Trophoblast cell (in vitro differentiated cells and primary cell): ENCODE results near the gene RASAL2.
"Not testable (repeated sequence)": the region's sequence is repeated elsewhere in the genome, so short reads cannot be mapped to it uniquely, and the experiment has no call there.

Experiments used
- DNase-seq, 2 donors: peaks; one replicate each; pipeline ENCODE4 v3.0.0-alpha.2; 2016
- H2AFZ ChIP-seq: 2 replicates; pipeline ENCODE4 v1.6.1; 2013; ENCODE audit warnings: low read length, moderate library complexity, mild to moderate bottlenecking; ENCODE audit not compliant: insufficient read depth, poor library complexity
- H2AK5ac ChIP-seq: 2 replicates; pipeline ENCODE4 v1.6.1; 2013; ENCODE audit warnings: mild to moderate bottlenecking, low read length
- H2BK120ac ChIP-seq: 2 replicates; pipeline ENCODE4 v1.6.1; 2013; ENCODE audit warnings: low read length, mild to moderate bottlenecking, moderate library complexity; ENCODE audit not compliant: insufficient read depth, poor library complexity
- H2BK12ac ChIP-seq: 2 replicates; pipeline ENCODE4 v1.6.1; 2013; ENCODE audit warnings: mild to moderate bottlenecking, low read length, moderate library complexity
- H2BK5ac ChIP-seq: 2 replicates; pipeline ENCODE4 v1.6.1; 2013; ENCODE audit warnings: low read length, low read depth, moderate library complexity, mild to moderate bottlenecking; ENCODE audit not compliant: poor library complexity
- H3K14ac ChIP-seq: 2 replicates; pipeline ENCODE4 v1.6.1; 2013; ENCODE audit warnings: mild to moderate bottlenecking, low read length
- H3K18ac ChIP-seq: 2 replicates; pipeline ENCODE4 v1.6.1; 2013; ENCODE audit warnings: mild to moderate bottlenecking, low read length
- H3K23ac ChIP-seq: 2 replicates; pipeline ENCODE4 v1.6.1; 2013; ENCODE audit warnings: low read length
- H3K27ac ChIP-seq: 2 replicates; pipeline ENCODE4 v1.5.1; 2013; ENCODE audit warnings: low read depth, mild to moderate bottlenecking, inconsistent platforms, low read length, moderate library complexity
- H3K27me3 ChIP-seq: 2 replicates; pipeline ENCODE4 v1.6.1; 2013; ENCODE audit warnings: inconsistent platforms, mild to moderate bottlenecking, low read length, moderate library complexity; ENCODE audit not compliant: insufficient read depth
- H3K36me3 ChIP-seq, 2 experiments: 1 replicate in 1 of 2; 2 replicates in 1 of 2; pipeline ENCODE4 v1.6.1; 2013; ENCODE audit warnings: low read length in 2 of 2, mild to moderate bottlenecking in 2 of 2, moderate library complexity in 1 of 2; ENCODE audit not compliant: insufficient read depth in 2 of 2, control insufficient read depth in 1 of 2
- H3K4ac ChIP-seq: 2 replicates; pipeline ENCODE4 v1.6.1; 2013; ENCODE audit warnings: low read depth, mild to moderate bottlenecking, low read length, moderate library complexity
- H3K4me1 ChIP-seq, 2 experiments: 1 replicate in 1 of 2; 2 replicates in 1 of 2; pipeline ENCODE4 v1.6.1; 2013; ENCODE audit warnings: low read length in 2 of 2, mild to moderate bottlenecking in 2 of 2, moderate library complexity in 1 of 2; ENCODE audit not compliant: insufficient read depth in 2 of 2, control insufficient read depth in 1 of 2
- H3K4me2 ChIP-seq: 2 replicates; pipeline ENCODE4 v1.6.1; 2013; ENCODE audit warnings: inconsistent platforms, mild to moderate bottlenecking, low read length, moderate library complexity
- H3K4me3 ChIP-seq: 2 replicates; pipeline ENCODE4 v1.5.1; 2013; ENCODE audit warnings: mild to moderate bottlenecking, low read depth, low read length, inconsistent platforms
- H3K79me1 ChIP-seq: one replicate; pipeline ENCODE4 v1.6.1; 2013; ENCODE audit warnings: low read length
- H3K79me2 ChIP-seq: 2 replicates; pipeline ENCODE4 v1.6.1; 2013; ENCODE audit warnings: low read length, mild to moderate bottlenecking; ENCODE audit not compliant: control insufficient read depth, insufficient read depth, poor library complexity
- H3K9ac ChIP-seq: 2 replicates; pipeline ENCODE4 v1.6.1; 2013; ENCODE audit warnings: mild to moderate bottlenecking, low read length
- H3K9me3 ChIP-seq: 2 replicates; pipeline ENCODE4 v1.6.1; 2013; ENCODE audit warnings: low read depth, mild to moderate bottlenecking, control low read depth, inconsistent platforms, low read length; ENCODE audit not compliant: insufficient read depth
- H4K12ac ChIP-seq: 2 replicates; pipeline ENCODE4 v1.6.1; 2013; ENCODE audit warnings: low read depth, mild to moderate bottlenecking, low read length, moderate library complexity
- H4K8ac ChIP-seq: 2 replicates; pipeline ENCODE4 v1.6.1; 2013; ENCODE audit warnings: low read depth, mild to moderate bottlenecking, low read length, moderate library complexity
- H4K91ac ChIP-seq: one replicate; pipeline ENCODE4 v1.6.1; 2013; ENCODE audit warnings: low read depth, mild to moderate bottlenecking, low read length, moderate library complexity
- WGBS: extraction: QIAGEN DNeasy Blood & Tissue Kit; methylation state at CpG from one replicate; pipeline ENCODE4 v1.1.7; 2013; ENCODE audit warnings: missing lambda C conversion rate; ENCODE audit not compliant: insufficient read length, insufficient coverage; ENCODE audit errors: extremely low coverage; 5-methylcytosine and 5-hydroxymethylcytosine counted together

The RASAL2 gene

DNA sequence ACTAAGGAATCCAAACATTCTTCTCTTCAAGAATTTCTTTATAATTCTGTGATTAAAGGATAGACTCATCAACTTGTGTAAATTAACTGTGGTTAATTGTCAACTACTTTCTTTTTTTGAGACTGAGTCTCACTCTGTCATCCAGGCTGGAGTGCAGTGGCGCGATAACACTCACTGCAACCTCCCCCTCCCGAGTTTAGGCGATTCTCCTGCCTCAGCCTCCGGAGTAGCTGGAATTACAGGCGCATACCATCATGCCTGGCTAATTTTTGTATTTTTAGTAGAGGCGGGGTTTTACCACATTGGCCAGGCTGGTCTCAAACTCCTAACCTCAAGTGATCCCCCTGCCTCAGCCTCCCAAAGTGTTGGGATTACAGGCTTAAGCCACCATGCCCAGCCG lies 296.4 kb downstream of the RASAL2 start:
- H4K8ac ChIP-seq, H3K14ac ChIP-seq, H3K36me3 ChIP-seq, H3K27ac ChIP-seq, H3K79me1 ChIP-seq, H4K91ac ChIP-seq, H3K18ac ChIP-seq, H2BK5ac ChIP-seq, H2BK120ac ChIP-seq, H2AFZ ChIP-seq, H2AK5ac ChIP-seq, H3K9ac ChIP-seq, H3K4me1 ChIP-seq, H3K9me3 ChIP-seq, H3K79me2 ChIP-seq, DNase-seq, H3K27me3 ChIP-seq, H2BK12ac ChIP-seq, H3K23ac ChIP-seq, H3K4me3 ChIP-seq, H3K4ac ChIP-seq, H3K4me2 ChIP-seq, H4K12ac ChIP-seq: not testable (repeated sequence)
- no CpG with 5 or more reads among the region's 8 CpGs for WGBS

DNA sequence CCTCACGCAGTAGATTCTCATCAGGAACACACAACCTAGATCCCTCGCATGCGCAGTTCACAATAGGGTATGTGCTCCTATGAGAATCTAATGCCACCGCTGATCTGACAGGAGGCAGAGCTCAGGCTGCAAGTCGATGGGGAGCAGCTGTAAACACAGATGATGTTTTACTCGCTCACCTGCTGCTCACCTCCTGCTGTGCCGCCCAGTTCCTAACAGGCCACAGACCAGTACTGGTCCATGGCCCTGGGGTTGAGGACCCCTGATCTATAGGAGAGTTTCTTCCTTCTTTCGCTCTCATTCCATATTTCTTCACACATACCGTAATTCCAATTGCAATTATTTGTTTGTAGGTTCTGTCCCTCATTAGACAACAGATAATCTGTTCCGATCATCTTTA lies 299.5 kb downstream of the RASAL2 start:
- WGBS: no CpG with 5 or more reads among the region's 10 CpGs
- Histone ChIP-seq H3K9ac (no peak overlapping the region), H4K8ac (no peak overlapping the region), H3K9me3 (no peaks in the 10 kb centered on the region), H3K27ac (no peak overlapping the region), H3K4me1 (peaks cover 0 to 2% of the 10 kb centered on the region in 2 experiments), H2BK12ac (no peak overlapping the region), H2AK5ac (no peak overlapping the region), H3K4me2 (no peak overlapping the region), H3K14ac (no peak overlapping the region), H2BK120ac (no peak overlapping the region), H2BK5ac (no peak overlapping the region), H3K4ac (no peak overlapping the region), H3K27me3 (no peaks in the 10 kb centered on the region), H4K91ac (no peak overlapping the region), H3K4me3 (no peak overlapping the region), H4K12ac (no peak overlapping the region), H3K18ac (no peak overlapping the region), H3K79me2 (no peaks in the 10 kb centered on the region), H3K36me3 (peaks cover 2 to 5% of the 10 kb centered on the region in 2 experiments), H3K23ac (no peak overlapping the region), H3K79me1 (no peaks in the 10 kb centered on the region), H2AFZ (no peak overlapping the region)
- no peak for DNase-seq

DNA sequence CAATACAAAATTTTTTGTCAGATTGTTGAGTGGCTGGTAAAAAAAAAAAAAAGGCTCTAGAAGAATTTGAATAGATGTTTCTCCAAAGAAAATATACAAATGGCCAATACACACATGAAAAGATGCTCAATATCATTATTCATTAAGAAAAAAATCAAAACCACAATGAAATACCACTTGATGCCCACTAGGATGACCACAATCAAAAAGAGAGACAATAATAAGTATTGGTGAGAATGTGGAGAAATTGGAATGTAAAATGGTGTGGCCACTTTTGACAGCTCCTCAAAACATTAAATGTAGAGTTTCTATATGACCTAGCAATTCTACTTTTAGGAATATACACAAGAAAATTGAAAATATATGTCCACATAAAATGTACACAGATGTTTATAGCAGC lies 302.9 kb downstream of the RASAL2 start:
- H3K27me3 ChIP-seq: no peaks in the 10 kb centered on the region
- H3K23ac ChIP-seq: no peak overlapping the region
- no peak overlapping the region for H3K4me2 ChIP-seq
- no peak overlapping the region for H2AK5ac ChIP-seq
- no peak overlapping the region for H3K18ac ChIP-seq
- H4K91ac ChIP-seq: no peak overlapping the region
- H2AFZ ChIP-seq: no peak overlapping the region
- no peak overlapping the region for H2BK120ac ChIP-seq
- H3K27ac ChIP-seq: no peak overlapping the region
- H3K14ac ChIP-seq: no peak overlapping the region
- H3K4ac ChIP-seq: no peak overlapping the region
- no peaks in the 10 kb centered on the region for H3K79me2 ChIP-seq
- DNase-seq: no peak
- H3K9me3 ChIP-seq: no peaks in the 10 kb centered on the region
- no peak overlapping the region for H2BK12ac ChIP-seq
- H2BK5ac ChIP-seq: no peak overlapping the region
- no peak overlapping the region for H3K9ac ChIP-seq
- H4K8ac ChIP-seq: no peak overlapping the region
- H3K79me1 ChIP-seq: no peaks in the 10 kb centered on the region
- peaks cover 2 to 4% of the 10 kb centered on the region in 2 experiments for H3K4me1 ChIP-seq
- no peak overlapping the region for H4K12ac ChIP-seq
- no peak overlapping the region for H3K4me3 ChIP-seq
- H3K36me3 ChIP-seq: peaks cover 0 to 5% of the 10 kb centered on the region in 2 experiments

DNA sequence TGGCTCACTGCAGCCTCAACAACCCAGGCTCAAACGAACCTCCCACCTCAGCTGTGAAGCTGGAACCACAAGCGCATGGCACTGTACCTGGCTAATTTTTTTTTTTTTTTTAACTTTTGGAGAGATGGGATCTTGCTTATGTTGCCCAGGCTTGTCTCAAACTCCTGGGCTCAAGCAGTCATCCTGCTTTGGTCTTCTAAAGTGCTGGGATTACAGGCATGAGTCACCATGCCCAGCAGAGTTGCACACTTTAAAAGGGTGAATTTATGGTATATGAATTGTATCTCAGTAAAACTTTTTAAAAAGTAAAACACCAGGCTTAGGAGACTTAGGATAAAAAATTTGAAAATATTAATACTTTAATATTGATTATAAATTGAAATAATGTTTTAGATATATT lies 303.8 kb downstream of the RASAL2 start:
- no peaks in the 10 kb centered on the region for H3K79me2 ChIP-seq
- H3K4ac ChIP-seq: no peak overlapping the region
- WGBS: no CpG with 5 or more reads among the region's 2 CpGs

More for the DNA sequence above, 303.8 kb downstream of the RASAL2 start:
- Histone ChIP-seq H2AFZ (no peak overlapping the region), H3K4me3 (no peak overlapping the region), H2BK120ac (no peak overlapping the region), H3K36me3 (peaks cover 0 to 5% of the 10 kb centered on the region in 2 experiments), H3K27ac (no peak overlapping the region), H3K79me1 (no peaks in the 10 kb centered on the region), H3K14ac (no peak overlapping the region), H3K4me2 (no peak overlapping the region), H3K23ac (no peak overlapping the region), H2AK5ac (no peak overlapping the region), H4K8ac (no peak overlapping the region), H3K9me3 (no peaks in the 10 kb centered on the region), H3K18ac (no peak overlapping the region), H2BK12ac (no peak overlapping the region), H3K9ac (no peak overlapping the region), H2BK5ac (no peak overlapping the region), H4K91ac (no peak overlapping the region), H3K4me1 (peaks cover 2 to 4% of the 10 kb centered on the region in 2 experiments), H3K27me3 (no peaks in the 10 kb centered on the region), H4K12ac (no peak overlapping the region)
- DNase-seq: no peak
